Calu3 (cell line): Measurements from ENCODE around the gene CAMK1D. TPM values are rescaled to one million over a fixed set of nuclear protein-coding genes. Genes with fewer than 3 reads are reported as not detected.
A peak's percentile ranks its signal among the peaks of the same experiment; 100 is the strongest.

ENCODE experiments used
- BruUV-seq: library from RNA; stranded (reverse); fragments of 400-500 nt; replicated peaks from 2 replicates; lab custom pipeline; 2021; lab: Mats Ljungman, UMichigan
- CTCF ChIA-PET: fragments of 300-600 bp; sonication (Branson Sonifier 250); formaldehyde crosslinking; loops from one replicate; lab custom pipeline; 2022; ENCODE audit warnings: antibody characterized with exemption; lab: Charles Lee
- DNase-seq: peaks from one replicate; pipeline ENCODE4 v3.0.0; 2022
- H3K27ac Mint-ChIP-seq: one replicate; pipeline ENCODE4 v1.8.0; 2022; ENCODE audit warnings: mixed read lengths; ENCODE audit not compliant: unreplicated experiment
- H3K27me3 Mint-ChIP-seq: one replicate; pipeline ENCODE4 v1.8.0; 2022; ENCODE audit warnings: mixed read lengths; ENCODE audit not compliant: unreplicated experiment
- H3K36me3 Mint-ChIP-seq: one replicate; pipeline ENCODE4 v1.8.0; 2022; ENCODE audit warnings: mild to moderate bottlenecking, moderate library complexity, mixed read lengths; ENCODE audit not compliant: insufficient read depth, unreplicated experiment
- H3K4me1 Mint-ChIP-seq: one replicate; pipeline ENCODE4 v1.8.0; 2022; ENCODE audit warnings: mild to moderate bottlenecking, low read depth, mixed read lengths; ENCODE audit not compliant: unreplicated experiment
- H3K4me3 Mint-ChIP-seq: one replicate; pipeline ENCODE4 v1.8.0; 2022; ENCODE audit warnings: mild to moderate bottlenecking, low read depth, moderate library complexity, mixed read lengths; ENCODE audit not compliant: unreplicated experiment
- H3K9me3 Mint-ChIP-seq: one replicate; pipeline ENCODE4 v1.8.0; 2022; ENCODE audit warnings: low read depth, mixed read lengths; ENCODE audit not compliant: unreplicated experiment
- CTCF ChIP-seq: fragments of 200-600 bp; IDR thresholded peaks from one replicate; pipeline ENCODE4 v1.8.0; 2022; ENCODE audit warnings: antibody characterized with exemption; ENCODE audit not compliant: unreplicated experiment
- intact Hi-C: fragments of 100-400 bp; cut with micrococcal nuclease; formaldehyde crosslinking; loops from one replicate; pipeline ENCODE4 v1.10.0; 2022; ENCODE audit not compliant: unreplicated experiment
- total RNA-seq: library from RNA; stranded (reverse); gene quantifications from 2 replicates; pipeline ENCODE4 v1.2.3, GENCODE V29; 2022

Gene CAMK1D
- total RNA-seq, 1 experiment from 2014 or later, result 2.6 TPM

DNA sequence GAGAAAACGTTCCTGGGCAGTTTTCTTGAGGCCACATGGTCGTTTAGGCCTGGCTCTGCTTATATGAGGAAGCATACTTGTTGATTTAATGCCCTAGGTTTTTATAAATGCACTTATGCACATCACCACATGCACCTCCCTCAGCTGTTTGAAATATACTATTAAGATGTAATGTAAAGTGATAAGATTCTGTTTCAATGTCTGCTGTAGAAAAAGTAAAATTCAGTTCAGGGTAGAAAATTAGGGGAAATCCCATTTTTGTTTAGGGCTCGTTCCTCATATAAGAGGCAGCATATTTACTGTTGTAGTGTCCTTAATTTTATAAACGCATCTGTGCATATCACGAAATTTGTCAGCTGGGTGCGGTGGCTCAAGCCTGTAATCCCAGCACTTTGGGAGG is 7.8 kb upstream of the CAMK1D start:
- Mint-ChIP-seq H3K4me1 (no peaks in the 10 kb centered on the region), H3K9me3 (no peaks in the 10 kb centered on the region), H3K4me3 (no peak overlapping the region), H3K36me3 (no peaks in the 10 kb centered on the region), H3K27me3 (peaks cover 10% of the 10 kb centered on the region), H3K27ac (no peak overlapping the region)
- CTCF ChIA-PET, result no interaction called here
- TF ChIP-seq CTCF, result no peak
- intact Hi-C loops, result loop anchor here (10.0 kb wide), 1 partner anchor 73 kb away; no protein-coding TSS in a partner anchor
- BruUV-seq, result no TSS peak
- DNase-seq, result no peak

- no peak for TF ChIP-seq CTCF
- intact Hi-C loops, result loop anchor here (5.0 to 10.0 kb wide), 2 partner anchors 70 to 82 kb away; no protein-coding TSS in a partner anchor
- CTCF ChIA-PET, result interaction anchor here (0.9 kb wide), 1 partner anchor 61 kb away, joined by 3 read pairs; no protein-coding TSS in a partner anchor
Measured at GRCh38 chr10:12344375-12345110, 4.8 kb upstream of the CAMK1D start.

GRCh38 chr10:12346707-12347106 is 2.6 kb upstream of the CAMK1D start:
- Mint-ChIP-seq H3K4me1 (peaks cover 12% of the 10 kb centered on the region), H3K27ac (no peak overlapping the region), H3K36me3 (peaks cover 14% of the 10 kb centered on the region), H3K4me3 (no peak overlapping the region), H3K27me3 (peaks cover 53% of the 10 kb centered on the region), H3K9me3 (no peaks in the 10 kb centered on the region)
- no peak for DNase-seq
- CTCF ChIA-PET, result no interaction called here
- intact Hi-C loops, result loop anchor here (5.0 to 10.0 kb wide), 2 partner anchors 68 to 84 kb away; no protein-coding TSS in a partner anchor
- no peak for TF ChIP-seq CTCF
- no TSS peak for BruUV-seq

More at GRCh38 chr10:12344375-12345110, 4.8 kb upstream of the CAMK1D start:
- no peaks in the 10 kb centered on the region for H3K9me3 Mint-ChIP-seq
- no peak overlapping the region for H3K27ac Mint-ChIP-seq
- no peak for DNase-seq
- H3K27me3 Mint-ChIP-seq, result peaks cover 40% of the 10 kb centered on the region
- BruUV-seq, result no TSS peak
- H3K36me3 Mint-ChIP-seq, result peaks cover 4% of the 10 kb centered on the region
- H3K4me1 Mint-ChIP-seq, result no peaks in the 10 kb centered on the region
- H3K4me3 Mint-ChIP-seq, result no peak overlapping the region

DNA sequence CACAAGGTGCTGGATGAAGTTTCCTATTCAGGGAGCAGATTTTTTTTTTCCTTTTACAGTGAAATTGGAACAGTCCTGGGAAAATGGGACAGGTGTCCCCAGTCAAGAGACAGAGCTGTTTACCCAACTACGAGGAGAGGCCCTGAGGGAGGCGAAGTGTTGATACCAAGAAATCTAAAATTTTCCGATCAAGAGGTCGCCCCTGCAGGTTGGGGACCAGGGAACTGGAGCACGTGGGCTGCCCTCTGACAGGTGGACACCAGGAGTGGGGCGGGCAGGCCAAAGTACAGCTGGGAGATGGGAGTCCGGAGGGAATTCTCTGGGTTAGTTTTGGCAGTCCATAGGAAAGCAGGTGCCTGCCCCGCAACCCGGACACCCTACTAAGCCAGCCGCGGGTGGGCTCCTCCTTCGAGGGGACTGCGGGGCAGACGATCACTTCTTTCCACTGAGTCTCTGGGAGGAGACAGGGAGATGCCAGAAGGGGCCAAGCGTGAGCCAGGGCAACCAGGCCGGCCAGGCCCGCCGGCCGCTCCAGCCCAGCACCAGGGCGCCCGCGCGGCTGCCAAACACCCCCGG is 965 bp upstream of the CAMK1D start:
- no peak for DNase-seq
- H3K27ac Mint-ChIP-seq, result no peak overlapping the region
- intact Hi-C loops, result loop anchor here (5.0 to 10.0 kb wide), 2 partner anchors 66 to 86 kb away; no protein-coding TSS in a partner anchor
- peaks cover 63% of the 10 kb centered on the region for H3K27me3 Mint-ChIP-seq
- TF ChIP-seq CTCF, result no peak
- no TSS peak for BruUV-seq
- H3K4me3 Mint-ChIP-seq, result peak overlapping the region; percentile 80
- peaks cover 14% of the 10 kb centered on the region for H3K36me3 Mint-ChIP-seq
- peaks cover 12% of the 10 kb centered on the region for H3K4me1 Mint-ChIP-seq
- no peaks in the 10 kb centered on the region for H3K9me3 Mint-ChIP-seq
- CTCF ChIA-PET, result interaction anchor here (0.6 to 1.3 kb wide), 3 partner anchors 11 to 1237 kb away, joined by 3 read pairs; no protein-coding TSS in a partner anchor
